ENCODE results near the gene COL4A2.
"Not testable (repeated sequence)": the region's sequence is repeated elsewhere in the genome, so short reads cannot be mapped to it uniquely, and the experiment has no call there.

Gene COL4A2

GRCh38 chr13:110478405-110479214, 171.5 kb downstream of the COL4A2 start:
- DNase-seq (ENCODE audit: insufficient read length) (no peak), FAIRE-seq (no peak)
- TF ChIP-seq POLR2AphosphoS5 (IDR thresholded peaks at IDR 0.05; ENCODE audit: low read depth, low read length), result no peak
- TF ChIP-seq TAF1 (IDR thresholded peaks at IDR 0.05; ENCODE audit: borderline replicate concordance, low read depth, low read length), result no peak
- TF ChIP-seq POLR2A (IDR thresholded peaks at IDR 0.05; ENCODE audit: low read depth, low read length), result no peak

- TF ChIP-seq TAF1 (IDR thresholded peaks at IDR 0.05; ENCODE audit: borderline replicate concordance, low read depth, low read length) (no peak), POLR2AphosphoS5 (IDR thresholded peaks at IDR 0.05; ENCODE audit: low read depth, low read length) (no peak), POLR2A (IDR thresholded peaks at IDR 0.05; ENCODE audit: low read depth, low read length) (no peak)
- DNase-seq (ENCODE audit: insufficient read length) (no peak), FAIRE-seq (no peak)
Measured at GRCh38 chr13:110479215-110479545, 172.1 kb downstream of the COL4A2 start.

- TF ChIP-seq POLR2AphosphoS5 (IDR thresholded peaks at IDR 0.05; ENCODE audit: low read depth, low read length), result no peak
- no peak for TF ChIP-seq POLR2A (IDR thresholded peaks at IDR 0.05; ENCODE audit: low read depth, low read length)
- TF ChIP-seq TAF1 (IDR thresholded peaks at IDR 0.05; ENCODE audit: borderline replicate concordance, low read depth, low read length), result no peak
- DNase-seq (ENCODE audit: insufficient read length) (no peak), FAIRE-seq (no peak)
Measured at GRCh38 chr13:110479648-110480047, 172.6 kb downstream of the COL4A2 start.

GRCh38 chr13:110480161-110480560, 173.1 kb downstream of the COL4A2 start:
- FAIRE-seq (no peak), DNase-seq (ENCODE audit: insufficient read length) (no peak)
- no peak for TF ChIP-seq POLR2A (IDR thresholded peaks at IDR 0.05; ENCODE audit: low read depth, low read length)

GRCh38 chr13:110483386-110483968, 176.4 kb downstream of the COL4A2 start:
- TF ChIP-seq POLR2A (IDR thresholded peaks at IDR 0.05; ENCODE audit: low read depth, low read length), result no peak
- no peak for TF ChIP-seq TAF1 (IDR thresholded peaks at IDR 0.05; ENCODE audit: borderline replicate concordance, low read depth, low read length)
- no peak for TF ChIP-seq POLR2AphosphoS5 (IDR thresholded peaks at IDR 0.05; ENCODE audit: low read depth, low read length)
- DNase-seq (ENCODE audit: insufficient read length), result no peak
- no peak for FAIRE-seq

GRCh38 chr13:110484290-110485048, 177.4 kb downstream of the COL4A2 start:
- DNase-seq (ENCODE audit: insufficient read length), result no peak
- no peak for FAIRE-seq
- TF ChIP-seq POLR2AphosphoS5 (IDR thresholded peaks at IDR 0.05; ENCODE audit: low read depth, low read length), result no peak
- no peak for TF ChIP-seq TAF1 (IDR thresholded peaks at IDR 0.05; ENCODE audit: borderline replicate concordance, low read depth, low read length)
- no peak for TF ChIP-seq POLR2A (IDR thresholded peaks at IDR 0.05; ENCODE audit: low read depth, low read length)

- TF ChIP-seq POLR2A (IDR thresholded peaks at IDR 0.05; ENCODE audit: low read depth, low read length) (no peak), TAF1 (IDR thresholded peaks at IDR 0.05; ENCODE audit: borderline replicate concordance, low read depth, low read length) (no peak), POLR2AphosphoS5 (IDR thresholded peaks at IDR 0.05; ENCODE audit: low read depth, low read length) (no peak)
- FAIRE-seq, result no peak
- no peak for DNase-seq (ENCODE audit: insufficient read length)
Measured at GRCh38 chr13:110485604-110486003, 178.5 kb downstream of the COL4A2 start.

GRCh38 chr13:110486061-110486715, 179.1 kb downstream of the COL4A2 start:
- DNase-seq (ENCODE audit: insufficient read length) (no peak), FAIRE-seq (no peak)
- TF ChIP-seq POLR2A (IDR thresholded peaks at IDR 0.05; ENCODE audit: low read depth, low read length), result no peak
- TF ChIP-seq POLR2AphosphoS5 (IDR thresholded peaks at IDR 0.05; ENCODE audit: low read depth, low read length), result no peak
- no peak for TF ChIP-seq TAF1 (IDR thresholded peaks at IDR 0.05; ENCODE audit: borderline replicate concordance, low read depth, low read length)

- not testable (repeated sequence) for FAIRE-seq; DNase-seq (ENCODE audit: insufficient read length)
Measured at GRCh38 chr13:110486880-110487279, 179.8 kb downstream of the COL4A2 start.

GRCh38 chr13:110490009-110490770, 183.1 kb downstream of the COL4A2 start:
- DNase-seq (ENCODE audit: insufficient read length), result no peak
- TF ChIP-seq POLR2AphosphoS5 (IDR thresholded peaks at IDR 0.05; ENCODE audit: low read depth, low read length) (no peak), TAF1 (IDR thresholded peaks at IDR 0.05; ENCODE audit: borderline replicate concordance, low read depth, low read length) (no peak), POLR2A (IDR thresholded peaks at IDR 0.05; ENCODE audit: low read depth, low read length) (no peak)
- no peak for FAIRE-seq
